Measurements from ENCODE around the gene MYL2.

Gene MYL2

DNA sequence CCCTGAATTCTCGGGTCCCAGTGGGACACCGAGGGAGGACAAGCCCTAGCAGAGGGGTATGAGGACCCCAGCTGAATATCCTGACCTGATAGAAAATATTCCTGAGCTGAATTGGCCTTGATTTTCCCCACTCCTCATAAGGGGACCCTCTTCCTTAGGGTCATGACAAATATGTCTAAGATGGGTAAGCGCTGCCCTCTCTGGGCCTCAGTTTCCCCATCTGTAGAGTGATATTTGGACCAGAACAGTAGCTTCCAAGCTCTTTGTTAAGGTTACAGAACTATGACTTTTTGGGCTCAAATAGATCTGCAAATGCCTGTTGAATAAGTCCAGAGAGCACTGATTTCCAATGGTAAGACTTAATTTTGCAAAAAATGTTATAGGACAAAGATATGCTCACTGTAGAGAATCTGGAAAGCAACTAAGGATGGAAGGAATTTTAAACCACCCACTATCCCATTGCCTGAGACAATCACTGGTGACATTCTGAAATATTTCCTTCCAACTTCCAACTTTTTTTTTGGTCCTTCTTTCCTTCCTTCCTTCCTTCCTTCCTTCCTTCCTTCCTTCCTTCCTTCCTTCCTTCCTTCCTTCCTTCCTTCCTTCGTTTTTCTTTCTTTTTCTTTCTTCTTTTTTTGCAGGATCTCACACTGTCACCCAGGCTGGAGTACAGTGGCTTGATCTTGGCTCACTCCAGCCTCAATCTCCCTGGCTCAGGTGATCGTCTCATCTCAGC is 32.0 kb downstream of the MYL2 start:
- no peak for DNase-seq

DNA sequence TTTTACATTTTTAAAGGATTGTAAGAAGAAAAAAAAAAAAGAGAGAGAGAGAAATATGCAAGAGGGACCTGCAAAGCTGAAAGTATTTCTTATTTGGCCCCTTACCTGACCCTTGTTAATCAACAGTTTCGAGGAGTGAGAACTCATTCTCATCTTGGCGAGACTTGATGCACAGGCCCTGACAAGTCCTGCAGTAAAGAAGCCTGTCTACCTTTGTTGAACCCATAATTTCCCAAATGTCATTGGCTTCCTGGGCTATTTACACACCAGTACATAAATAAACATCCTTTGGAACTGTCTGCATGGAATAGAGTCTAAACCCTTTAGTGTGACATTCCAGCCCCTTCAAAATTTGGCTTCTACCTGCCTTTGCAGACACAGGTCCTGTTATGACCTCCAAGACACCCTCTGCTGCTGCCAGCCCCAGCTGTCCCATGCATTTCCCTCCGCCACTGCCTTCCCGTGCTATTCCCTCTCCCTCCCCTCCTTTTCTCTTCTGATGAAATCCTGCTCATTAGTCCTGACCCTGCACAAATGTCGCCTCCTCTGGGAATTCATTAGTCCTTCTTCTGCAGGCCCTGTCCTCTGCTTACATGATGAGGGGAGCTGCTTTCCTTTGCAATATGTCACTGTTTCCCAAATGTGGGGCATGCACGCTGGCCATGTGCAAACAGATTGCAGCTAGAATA is 35.1 kb downstream of the MYL2 start:
- DNase-seq: no peak

GRCh38 chr12:110883251-110883650 is 37.1 kb downstream of the MYL2 start:
- DNase-seq: no peak

- DNase-seq: no peak
These were observed 39.7 kb downstream of the MYL2 start for GRCh38 chr12:110880651-110881050.

DNA sequence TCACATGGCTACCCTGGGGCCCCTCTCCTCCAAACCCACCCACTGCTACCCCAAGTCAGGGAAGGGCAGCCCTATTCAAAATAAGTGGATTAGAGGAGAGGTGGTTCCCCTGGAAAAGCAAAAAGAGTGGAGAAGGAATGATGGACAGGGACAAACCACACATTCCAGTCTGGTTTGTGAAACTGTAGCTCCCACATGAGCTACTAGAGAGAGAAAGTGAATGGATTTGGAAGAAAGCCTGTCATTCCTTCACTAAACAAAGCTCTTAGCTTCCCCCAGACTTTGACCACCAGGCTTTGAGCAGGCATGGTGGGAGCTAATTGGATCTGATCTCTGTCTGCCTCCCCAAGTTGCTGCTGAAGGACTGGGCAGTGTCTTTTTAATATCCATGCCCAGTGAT is 45.6 kb downstream of the MYL2 start:
- no peak for DNase-seq

GRCh38 chr12:110874351-110874750 is 46.0 kb downstream of the MYL2 start:
- DNase-seq: no peak

DNA sequence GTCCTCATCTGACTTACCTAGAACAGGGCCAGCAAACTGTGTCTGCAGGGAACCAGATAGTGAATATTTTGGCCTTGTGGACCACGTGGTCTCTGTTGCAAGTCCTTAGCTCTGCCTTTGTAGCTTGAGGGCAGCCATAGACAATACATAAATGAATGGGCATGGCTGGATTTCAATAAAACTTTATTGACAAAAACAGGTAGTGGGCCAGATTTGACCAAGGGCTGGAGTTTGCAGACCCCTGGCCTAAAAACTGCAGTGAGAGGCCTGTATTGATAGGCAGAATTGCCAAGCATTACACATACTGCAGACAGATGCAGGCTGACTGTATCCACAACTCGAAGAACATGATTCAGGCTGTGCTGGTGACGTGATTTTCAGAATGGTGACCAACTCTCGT is 48.3 kb downstream of the MYL2 start:
- no peak for DNase-seq

GRCh38 chr12:110869803-110870202 is 50.6 kb downstream of the MYL2 start:
- no peak for DNase-seq

DNA sequence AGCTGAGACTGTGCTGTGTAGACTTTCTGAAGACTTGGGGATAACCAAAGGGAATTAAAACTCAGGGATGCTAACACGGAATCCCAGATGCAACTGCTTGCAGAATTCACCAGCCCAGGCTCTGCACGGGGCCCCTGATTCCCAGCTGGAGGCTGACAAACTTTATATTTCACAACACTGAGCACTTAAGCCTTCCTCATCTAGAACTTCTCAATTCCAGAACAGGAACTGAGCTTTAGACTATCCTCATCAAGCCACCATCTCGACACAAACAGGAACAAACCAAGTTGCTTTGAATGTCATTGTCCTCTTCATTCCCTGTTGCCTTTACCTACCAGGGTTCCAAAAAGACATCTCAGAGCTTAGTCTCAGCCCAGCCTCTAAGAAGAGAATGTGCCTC is 51.4 kb downstream of the MYL2 start:
- no peak for DNase-seq

DNA sequence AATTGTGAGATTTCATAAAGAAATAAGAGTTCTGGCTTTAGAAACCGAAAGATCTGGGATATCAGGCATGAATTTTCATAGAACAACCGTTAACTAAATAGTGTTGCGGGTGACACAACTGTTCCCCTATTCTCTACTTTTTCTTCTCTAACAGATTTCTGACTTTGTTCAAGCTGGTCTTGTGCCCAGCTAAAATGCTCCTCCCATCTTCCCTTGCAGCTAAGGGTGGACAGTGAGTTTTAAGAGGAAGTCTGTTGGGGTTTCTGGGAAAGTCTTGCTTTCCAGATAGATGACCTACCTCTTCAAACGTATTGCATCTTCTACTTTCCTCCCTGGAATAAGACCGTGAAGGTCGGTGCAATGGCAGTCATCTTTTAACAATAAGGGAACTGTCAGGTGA is 54.9 kb downstream of the MYL2 start:
- no peak for DNase-seq

- DNase-seq: no peak
These were observed 57.2 kb downstream of the MYL2 start for GRCh38 chr12:110863161-110863560.

- no peak for DNase-seq
These were observed 58.0 kb downstream of the MYL2 start for GRCh38 chr12:110862329-110862728.

- no peak for DNase-seq
These were observed 58.6 kb downstream of the MYL2 start for GRCh38 chr12:110861729-110862128.

Measured in stimulated activated CD4-positive, alpha-beta T cell treated with anti-CD3 and anti-CD28 coated beads, Interleukin-15, amount 100 ng/mL, for 24 hours (primary cell).